GM18907 (cell line): ENCODE results near the gene ATP5PD.

ENCODE experiments used
- ATAC-seq: cut with Tn5 transposase; IDR thresholded peaks from one replicate; pipeline ENCODE4 v1.9.1; 2021; ENCODE audit warnings: mild to moderate bottlenecking, moderate library complexity; ENCODE audit not compliant: unreplicated experiment

ATP5PD gene

GRCh38 chr17:75001915-75002843, 44.6 kb downstream of the ATP5PD start:
- ATAC-seq, result no peak

- no peak for ATAC-seq
Observed at GRCh38 chr17:74999523-74999922, 47.2 kb downstream of the ATP5PD start.

GRCh38 chr17:74998783-74999182, 48.0 kb downstream of the ATP5PD start:
- ATAC-seq, result no peak

- no peak for ATAC-seq
Observed at GRCh38 chr17:74995847-74996246, 50.9 kb downstream of the ATP5PD start.

DNA sequence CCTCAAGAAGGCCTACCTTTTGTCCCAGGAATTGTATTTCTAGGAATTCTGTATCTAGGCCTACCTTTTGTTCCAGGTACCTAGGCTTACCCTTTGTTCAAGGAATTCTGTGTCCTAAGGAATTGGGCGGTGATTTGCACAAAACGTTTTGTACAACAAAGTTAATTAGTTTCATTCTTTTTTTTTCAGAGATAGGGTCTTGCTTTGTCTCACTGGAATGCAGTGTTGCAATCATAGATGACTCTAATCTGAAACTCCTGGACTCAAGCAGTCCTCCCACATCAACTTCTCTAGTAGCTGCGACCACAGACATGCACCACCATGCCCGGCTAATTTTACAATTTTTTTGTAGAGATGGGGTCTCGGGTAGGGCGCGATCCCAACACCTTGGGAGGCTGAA, 52.3 kb downstream of the ATP5PD start:
- ATAC-seq, result no peak

DNA sequence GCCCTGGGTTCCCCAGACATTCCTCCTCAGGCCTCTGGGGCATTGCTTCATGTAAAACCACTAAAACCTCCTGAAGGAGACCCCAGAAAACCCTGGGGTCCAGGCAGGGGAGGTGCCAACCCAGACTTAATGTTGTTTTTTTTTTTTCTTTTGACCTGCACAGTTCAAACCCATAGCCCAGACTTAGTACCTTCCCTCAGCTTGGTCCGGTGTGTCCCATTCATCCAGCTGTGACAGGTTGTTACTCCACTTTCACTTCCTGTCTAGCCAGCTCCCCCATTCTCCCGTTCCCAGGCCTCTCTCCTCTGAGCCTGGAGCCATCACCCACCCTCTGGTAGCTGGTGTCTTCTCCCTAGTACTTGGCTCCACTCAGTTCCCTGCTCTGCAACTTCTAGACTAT, 54.5 kb downstream of the ATP5PD start:
- no peak for ATAC-seq

- ATAC-seq, result no peak
Observed at GRCh38 chr17:74990581-74991105, 56.1 kb downstream of the ATP5PD start.
